GM12873 (cell line): ENCODE data around the gene AK1.

Source experiments
- CTCF ChIP-seq: IDR thresholded peaks from 2 replicates; pipeline ENCODE4 v1.5.1; 2012; ENCODE audit warnings: low read depth, mild to moderate bottlenecking, moderate library complexity, low read length, control low read depth; ENCODE audit not compliant: insufficient read depth; ENCODE audit errors: missing control alignments

AK1 gene

DNA sequence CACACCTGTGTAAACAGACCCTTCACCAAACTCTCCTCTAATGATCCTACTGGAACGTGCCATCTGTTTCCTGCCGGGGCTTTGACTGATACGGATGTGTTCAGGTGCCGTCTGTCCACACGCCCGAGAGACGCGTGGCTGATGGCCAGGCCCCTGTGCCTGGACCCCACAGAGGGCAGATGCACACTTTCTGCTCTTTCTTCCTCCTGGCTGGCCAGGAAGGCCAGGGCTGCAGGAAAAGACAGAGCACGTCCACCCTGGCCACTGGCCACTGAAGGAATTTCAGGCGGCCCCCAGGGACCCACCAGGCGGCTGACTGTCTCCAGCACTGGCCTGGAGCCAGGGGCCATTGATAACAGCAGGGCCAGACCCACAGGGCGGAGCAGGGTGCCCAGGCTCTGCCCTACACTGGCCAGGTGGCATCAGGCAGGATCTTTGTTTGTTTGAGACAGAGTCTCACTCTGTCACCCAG is 19.4 kb downstream of the AK1 start:
- TF ChIP-seq CTCF = no peak

DNA sequence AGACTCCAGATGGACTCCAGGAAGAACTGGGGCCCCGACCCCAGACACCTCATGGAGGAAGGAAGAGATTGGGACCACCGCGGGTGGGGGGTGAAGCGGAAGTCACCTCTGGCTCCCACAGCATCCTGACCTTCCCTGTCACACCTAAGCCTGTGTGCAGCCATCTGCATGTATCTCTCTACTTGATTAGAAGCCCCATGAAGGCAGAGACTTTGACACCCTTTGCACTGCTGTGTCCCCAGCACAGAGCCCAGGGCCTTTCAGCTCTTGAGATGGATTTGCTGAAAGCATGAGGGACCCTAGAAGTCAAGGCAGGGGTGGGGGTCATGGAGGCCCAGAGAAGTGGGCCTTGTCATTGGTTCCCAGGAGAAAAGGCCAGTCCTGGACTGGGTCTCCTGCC is 20.2 kb downstream of the AK1 start:
- TF ChIP-seq CTCF = no peak

DNA sequence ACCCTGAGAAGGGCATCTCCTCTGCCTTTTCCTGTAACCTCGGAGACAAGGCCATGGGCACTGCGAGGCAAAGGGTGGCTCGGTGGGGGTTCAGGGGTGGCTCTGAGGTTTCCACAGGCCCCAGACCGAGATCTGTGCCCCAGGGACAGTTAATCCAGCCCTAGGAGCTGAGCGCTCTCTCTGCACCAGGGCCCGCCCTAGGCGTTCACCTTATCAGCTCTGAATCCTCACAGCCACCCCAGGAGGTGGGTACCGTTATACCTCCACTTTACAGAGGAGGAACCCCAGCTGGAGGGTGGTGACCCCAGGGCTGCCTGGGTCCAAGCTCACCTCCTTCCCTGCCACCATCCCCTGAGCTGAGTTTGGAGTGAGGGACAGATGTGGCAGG is 20.8 kb downstream of the AK1 start:
- no peak for TF ChIP-seq CTCF

- TF ChIP-seq CTCF = no peak
These were observed 21.3 kb downstream of the AK1 start for GRCh38 chr9:127856094-127856728.

DNA sequence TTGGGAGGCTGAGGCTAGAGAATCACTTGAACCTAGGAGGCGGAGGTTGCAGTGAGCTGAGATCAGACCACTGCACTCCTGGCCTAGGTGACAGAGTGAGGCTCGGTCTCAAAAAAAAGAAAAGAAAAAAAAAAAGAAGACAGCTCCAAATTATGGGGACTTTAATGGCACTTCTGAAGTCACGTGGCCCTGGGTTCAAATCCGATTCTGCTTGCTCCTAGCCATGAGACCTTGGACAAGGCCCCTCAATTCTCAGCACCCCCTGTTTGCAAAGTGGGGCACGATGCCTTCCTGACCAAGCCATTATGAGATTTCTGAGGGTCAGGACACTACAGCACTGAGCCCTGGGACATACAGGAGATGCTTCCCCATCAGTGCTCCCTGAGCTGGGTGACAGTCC is 22.0 kb downstream of the AK1 start:
- no peak for TF ChIP-seq CTCF

DNA sequence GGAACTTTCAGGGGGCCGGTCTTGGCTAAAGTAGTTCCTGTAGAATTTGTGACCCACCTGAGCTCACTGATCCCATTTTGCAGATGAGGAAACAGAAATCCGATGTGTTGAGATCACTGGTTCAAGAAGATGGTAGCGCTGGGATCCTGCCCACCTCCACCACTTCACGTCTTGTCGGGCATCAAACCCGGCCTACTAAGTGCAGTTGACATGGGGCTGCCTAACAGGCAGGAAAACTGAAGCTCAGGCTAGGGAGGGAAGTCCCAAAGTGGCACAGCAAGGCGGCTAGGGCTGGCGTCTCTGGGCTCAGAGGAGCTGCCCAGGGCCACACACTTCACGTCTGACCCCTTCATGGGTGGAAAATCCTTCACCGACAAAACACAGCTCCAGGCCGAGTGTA is 22.5 kb downstream of the AK1 start:
- TF ChIP-seq CTCF = no peak

DNA sequence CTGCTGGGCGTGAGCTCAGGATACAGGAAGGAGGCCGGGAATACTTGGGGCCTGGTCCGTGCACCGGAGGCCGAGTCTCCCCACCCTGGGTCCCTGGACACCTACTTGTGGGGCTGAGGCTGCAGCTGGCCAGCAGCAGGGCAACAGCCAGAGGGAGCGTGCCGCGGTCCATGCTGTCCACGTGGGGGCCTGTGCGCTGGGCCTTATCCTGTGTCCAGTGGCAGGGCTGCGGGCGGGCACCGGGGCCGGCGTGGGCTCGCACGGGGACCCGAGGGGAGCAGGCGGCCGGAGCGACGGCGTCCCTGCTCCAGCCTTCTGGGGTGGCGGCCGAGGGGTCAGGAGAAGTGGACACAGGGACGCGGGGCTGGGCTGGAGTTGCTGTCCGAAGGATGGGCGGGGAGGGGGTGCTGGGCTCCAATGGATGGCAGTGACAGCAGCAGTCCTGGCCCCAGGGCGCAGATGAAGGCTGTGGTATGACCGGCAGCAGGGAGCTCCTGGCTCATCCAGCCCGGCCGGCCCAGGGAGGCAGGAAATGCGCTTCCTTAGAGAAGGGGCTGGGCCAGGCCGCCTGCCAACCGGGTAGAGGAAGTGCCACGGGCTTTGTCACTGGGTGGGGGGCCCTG is 23.2 kb downstream of the AK1 start, which contains the start of gene ENG:
ENG (minus strand) TSS at position 475 of the 623 bp plus-strand sequence; CDS start at position 172, 303 bp downstream.
- peak; percentile 13 for TF ChIP-seq CTCF
